Epithelial cell of proximal tubule (primary cell): ENCODE data around the gene LYST. TPM values are rescaled to one million over a fixed set of nuclear protein-coding genes. Genes with fewer than 3 reads are reported as not detected.

Source experiments
- DNase-seq: peaks from one replicate; pipeline ENCODE4 v3.0.0-alpha.2; 2011; ENCODE audit warnings: low read depth
- H3K4me3 ChIP-seq: 2 replicates; pipeline ENCODE4 v1.5.1; 2011; ENCODE audit warnings: low read depth, mild to moderate bottlenecking, low read length
- CTCF ChIP-seq: conservative IDR thresholded peaks from 2 replicates; pipeline ENCODE4 v1.5.1; 2012; ENCODE audit warnings: low read depth, mild to moderate bottlenecking, low read length
- total RNA-seq: library from RNA; depleted of rRNA; stranded (reverse); fragments of >200 nt; gene quantifications from 2 replicates; pipeline ENCODE4 v1.2.3, GENCODE V29; 2015

The LYST gene
- total RNA-seq, 1 donor from 2014 or later, result 10.3 TPM

- H3K4me3 ChIP-seq, result no peak overlapping the region
- TF ChIP-seq CTCF, result no peak
- no peak for DNase-seq
Observed at GRCh38 chr1:235679644-235680043, 187.1 kb downstream of the LYST start.

GRCh38 chr1:235679005-235679404, 187.7 kb downstream of the LYST start:
- no peak for TF ChIP-seq CTCF
- H3K4me3 ChIP-seq, result no peak overlapping the region
- no peak for DNase-seq

GRCh38 chr1:235675152-235675890, 191.4 kb downstream of the LYST start:
- no peak overlapping the region for H3K4me3 ChIP-seq
- no peak for DNase-seq
- TF ChIP-seq CTCF, result no peak

GRCh38 chr1:235673981-235674380, 192.7 kb downstream of the LYST start:
- no peak for DNase-seq
- H3K4me3 ChIP-seq, result no peak overlapping the region
- no peak for TF ChIP-seq CTCF

GRCh38 chr1:235671992-235672391, 194.7 kb downstream of the LYST start:
- no peak for DNase-seq
- TF ChIP-seq CTCF, result no peak
- no peak overlapping the region for H3K4me3 ChIP-seq

GRCh38 chr1:235670157-235670776, 196.4 kb downstream of the LYST start:
- TF ChIP-seq CTCF, result no peak
- no peak for DNase-seq

GRCh38 chr1:235669277-235669676, 197.4 kb downstream of the LYST start:
- no peak for DNase-seq
- no peak overlapping the region for H3K4me3 ChIP-seq
- TF ChIP-seq CTCF, result no peak

More at GRCh38 chr1:235670157-235670776, 196.4 kb downstream of the LYST start:
- no peak overlapping the region for H3K4me3 ChIP-seq
